OCI-LY1 (cell line): Measurements from ENCODE around the gene DNALI1.
"Not testable (repeated sequence)": the region's sequence is repeated elsewhere in the genome, so short reads cannot be mapped to it uniquely, and the experiment has no call there.

ENCODE experiments used
- H2AFZ ChIP-seq: fragments of 200-600 bp; sonication (generic), shearing (Covaris generic); 2 replicates; pipeline ENCODE4 v1.6.0; 2014; ENCODE audit warnings: antibody characterized with exemption, mild to moderate bottlenecking, low read length
- H3F3A ChIP-seq: fragments of 200-600 bp; sonication (generic), shearing (Covaris generic); 2 replicates; pipeline ENCODE4 v1.6.0; 2014; ENCODE audit warnings: mild to moderate bottlenecking, antibody characterized with exemption, low read length, moderate library complexity; ENCODE audit not compliant: insufficient read depth
- H3K27ac ChIP-seq: fragments of 200-600 bp; sonication (generic); 2 replicates; pipeline ENCODE4 v1.5.1; 2014; ENCODE audit warnings: low read length, mixed run types, mild to moderate bottlenecking, low read depth; ENCODE audit not compliant: poor library complexity, severe bottlenecking
- H3K27me3 ChIP-seq: fragments of 200-600 bp; sonication (generic); 2 replicates; pipeline ENCODE4 v1.6.0; 2014; ENCODE audit warnings: antibody characterized with exemption, mild to moderate bottlenecking, low read length, moderate library complexity; ENCODE audit not compliant: insufficient read depth
- H3K36me3 ChIP-seq: fragments of 200-600 bp; sonication (generic); 2 replicates; pipeline ENCODE4 v1.6.1; 2014; ENCODE audit warnings: mild to moderate bottlenecking, antibody characterized with exemption, low read length, moderate library complexity, mixed read lengths; ENCODE audit not compliant: insufficient read depth
- H3K4me1 ChIP-seq: fragments of 200-600 bp; sonication (generic); 2 replicates; pipeline ENCODE4 v1.5.1; 2014; ENCODE audit warnings: mild to moderate bottlenecking, low read length, moderate library complexity; ENCODE audit not compliant: insufficient read depth, severe bottlenecking
- H3K4me2 ChIP-seq: fragments of 200-600 bp; sonication (generic), shearing (Covaris generic); 2 replicates; pipeline ENCODE4 v1.6.1; 2014; ENCODE audit warnings: low read length
- H3K4me3 ChIP-seq: fragments of 200-600 bp; sonication (generic); 2 replicates; pipeline ENCODE4 v1.5.1; 2014; ENCODE audit warnings: low read length, low read depth, mild to moderate bottlenecking, mixed read lengths; ENCODE audit not compliant: poor library complexity, severe bottlenecking
- H3K79me2 ChIP-seq: fragments of 200-600 bp; shearing (Covaris generic); 2 replicates; pipeline ENCODE4 v1.6.1; 2016; ENCODE audit warnings: mixed run types, low read length, mixed read lengths; ENCODE audit not compliant: insufficient read depth
- H3K9ac ChIP-seq: fragments of 200-600 bp; sonication (generic), shearing (Covaris generic); 2 replicates; pipeline ENCODE4 v1.6.1; 2014; ENCODE audit warnings: mild to moderate bottlenecking, low read length, mixed read lengths
- H3K9me2 ChIP-seq: fragments of 200-600 bp; sonication (generic), shearing (Covaris generic); 2 replicates; pipeline ENCODE4 v1.6.1; 2014; ENCODE audit warnings: low read depth, mild to moderate bottlenecking, low read length, mixed read lengths
- H3K9me3 ChIP-seq: fragments of 200-600 bp; shearing (Covaris generic); 2 replicates; pipeline ENCODE4 v1.6.1; 2014; ENCODE audit warnings: low read length, mixed read lengths
- H4K20me1 ChIP-seq: fragments of 200-600 bp; sonication (generic), shearing (Covaris generic); 2 replicates; pipeline ENCODE4 v1.6.0; 2016; ENCODE audit warnings: mild to moderate bottlenecking, low read length; ENCODE audit not compliant: insufficient read depth
- CTCF ChIP-seq: fragments of 200-600 bp; sonication (generic), shearing (Covaris generic); IDR thresholded peaks from 2 replicates; pipeline ENCODE4 v1.5.1; 2017; ENCODE audit warnings: mild to moderate bottlenecking, antibody characterized with exemption, low read length, moderate library complexity, mixed read lengths
- EZH2 ChIP-seq: fragments of 200-600 bp; sonication (generic), shearing (Covaris generic); IDR thresholded peaks from 2 replicates; pipeline ENCODE4 v1.8.0; 2017; ENCODE audit warnings: borderline replicate concordance, mixed run types, mild to moderate bottlenecking, antibody characterized with exemption, low read length, moderate library complexity, mixed read lengths

DNALI1 gene

GRCh38 chr1:37574834-37575480 is 18.2 kb downstream of the DNALI1 start:
- no peaks in the 10 kb centered on the region for H3F3A ChIP-seq
- H3K4me2 ChIP-seq, result no peak overlapping the region
- no peaks in the 10 kb centered on the region for H3K9me2 ChIP-seq
- no peaks in the 10 kb centered on the region for H3K27me3 ChIP-seq
- no peaks in the 10 kb centered on the region for H3K79me2 ChIP-seq
- no peaks in the 10 kb centered on the region for H3K4me1 ChIP-seq
- no peak overlapping the region for H3K9ac ChIP-seq
- H2AFZ ChIP-seq, result no peak overlapping the region
- H3K4me3 ChIP-seq, result no peak overlapping the region
- no peaks in the 10 kb centered on the region for H4K20me1 ChIP-seq
- H3K27ac ChIP-seq, result no peak overlapping the region
- peaks cover 96% of the 10 kb centered on the region for H3K36me3 ChIP-seq
- no peaks in the 10 kb centered on the region for H3K9me3 ChIP-seq
- no peak for TF ChIP-seq CTCF
- TF ChIP-seq EZH2, result no peak

GRCh38 chr1:37575692-37576091 is 19.0 kb downstream of the DNALI1 start:
- Histone ChIP-seq H3K4me2 (no peak overlapping the region), H3K9ac (no peak overlapping the region), H3K27me3 (no peaks in the 10 kb centered on the region), H2AFZ (no peak overlapping the region), H3F3A (no peaks in the 10 kb centered on the region), H3K27ac (no peak overlapping the region), H3K9me2 (no peaks in the 10 kb centered on the region), H3K79me2 (no peaks in the 10 kb centered on the region), H3K36me3 (peaks cover 98% of the 10 kb centered on the region), H4K20me1 (no peaks in the 10 kb centered on the region), H3K4me1 (no peaks in the 10 kb centered on the region), H3K9me3 (no peaks in the 10 kb centered on the region), H3K4me3 (no peak overlapping the region)
- TF ChIP-seq CTCF (no peak), EZH2 (no peak)

- not testable (repeated sequence) for H3K4me2 ChIP-seq, H2AFZ ChIP-seq, H3K27ac ChIP-seq, H3K4me1 ChIP-seq, H4K20me1 ChIP-seq, H3F3A ChIP-seq, H3K9ac ChIP-seq, H3K9me3 ChIP-seq, H3K27me3 ChIP-seq, H3K4me3 ChIP-seq, H3K9me2 ChIP-seq, H3K79me2 ChIP-seq
- peaks cover 88% of the 10 kb centered on the region for H3K36me3 ChIP-seq
Measured at GRCh38 chr1:37584544-37584943, 27.8 kb downstream of the DNALI1 start.

- Histone ChIP-seq H3K4me3 (no peak overlapping the region), H4K20me1 (no peaks in the 10 kb centered on the region), H3K9me3 (no peaks in the 10 kb centered on the region), H3K79me2 (peaks cover 16% of the 10 kb centered on the region), H3K9me2 (no peaks in the 10 kb centered on the region), H3K4me1 (peaks cover 3% of the 10 kb centered on the region), H3K4me2 (no peak overlapping the region), H3K9ac (no peak overlapping the region), H3F3A (no peaks in the 10 kb centered on the region), H2AFZ (no peak overlapping the region), H3K36me3 (peaks cover 86% of the 10 kb centered on the region), H3K27ac (no peak overlapping the region), H3K27me3 (no peaks in the 10 kb centered on the region)
- no peak for TF ChIP-seq EZH2
- TF ChIP-seq CTCF, result no peak
Measured at GRCh38 chr1:37588939-37589338, 32.2 kb downstream of the DNALI1 start.
